ENCODE results near the gene CSTA.

Gene CSTA

DNA sequence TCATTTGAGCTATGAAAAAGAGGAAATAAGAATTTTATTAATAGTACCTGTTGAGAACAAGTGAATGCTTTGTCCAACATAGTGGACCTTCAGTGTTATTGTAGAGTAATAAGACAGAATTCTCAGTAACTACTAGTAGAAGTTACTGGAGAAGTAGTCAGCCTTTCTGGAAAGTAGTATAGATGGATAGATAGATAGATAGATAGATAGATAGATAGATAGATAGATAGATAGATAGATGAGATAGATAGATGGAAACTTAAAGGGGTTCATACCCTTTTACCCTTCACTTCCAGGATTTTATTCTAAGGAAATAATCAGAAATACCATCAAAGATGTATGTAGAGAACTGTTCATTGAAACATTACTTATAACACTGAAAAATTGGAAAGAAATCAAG, 64.1 kb downstream of the CSTA start:
- H3K9me3 ChIP-seq (ENCODE audit: control insufficient read depth, insufficient read depth, low read length) = no peaks in the 10 kb centered on the region
- no peak overlapping the region for H3K9ac ChIP-seq (ENCODE audit: low read depth, low read length)
- H3K4me3 ChIP-seq (ENCODE audit: low read depth, low read length) = no peak overlapping the region
- no peaks in the 10 kb centered on the region for H3K36me3 ChIP-seq (ENCODE audit: control insufficient read depth, insufficient read depth, low read length)
- H3K4me1 ChIP-seq (ENCODE audit: control insufficient read depth, insufficient read depth, low read length) = no peaks in the 10 kb centered on the region
- H3K27me3 ChIP-seq (ENCODE audit: control insufficient read depth, insufficient read depth, low read length) = no peaks in the 10 kb centered on the region

DNA sequence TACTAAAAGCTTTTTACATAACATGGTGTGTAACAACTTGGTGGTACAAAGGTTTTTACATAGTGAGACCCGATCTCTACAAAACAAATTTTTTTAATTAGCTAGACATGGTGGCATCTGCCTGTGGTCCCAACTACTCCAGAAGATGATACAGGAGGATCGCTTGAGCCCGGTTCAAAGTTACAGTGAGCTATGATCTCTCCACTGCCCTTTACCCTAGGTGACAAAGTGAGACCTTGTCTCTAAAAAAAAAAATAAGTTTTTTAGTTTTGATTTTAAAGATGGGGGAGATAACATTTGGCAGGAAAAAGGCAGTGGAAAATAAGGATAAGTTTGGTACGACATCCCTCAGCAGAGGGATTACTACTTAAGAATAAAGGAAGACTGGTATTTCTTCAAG, 64.8 kb downstream of the CSTA start:
- Histone ChIP-seq H3K4me1 (ENCODE audit: control insufficient read depth, insufficient read depth, low read length) (no peaks in the 10 kb centered on the region), H3K9ac (ENCODE audit: low read depth, low read length) (no peak overlapping the region), H3K9me3 (ENCODE audit: control insufficient read depth, insufficient read depth, low read length) (no peaks in the 10 kb centered on the region), H3K4me3 (ENCODE audit: low read depth, low read length) (no peak overlapping the region), H3K36me3 (ENCODE audit: control insufficient read depth, insufficient read depth, low read length) (no peaks in the 10 kb centered on the region), H3K27me3 (ENCODE audit: control insufficient read depth, insufficient read depth, low read length) (no peaks in the 10 kb centered on the region)

GRCh38 chr3:122390665-122391064, 65.6 kb downstream of the CSTA start:
- Histone ChIP-seq H3K9me3 (ENCODE audit: control insufficient read depth, insufficient read depth, low read length) (no peaks in the 10 kb centered on the region), H3K4me1 (ENCODE audit: control insufficient read depth, insufficient read depth, low read length) (no peaks in the 10 kb centered on the region), H3K9ac (ENCODE audit: low read depth, low read length) (no peak overlapping the region)

More at GRCh38 chr3:122390665-122391064, 65.6 kb downstream of the CSTA start:
- Histone ChIP-seq H3K27me3 (ENCODE audit: control insufficient read depth, insufficient read depth, low read length) (no peaks in the 10 kb centered on the region), H3K36me3 (ENCODE audit: control insufficient read depth, insufficient read depth, low read length) (no peaks in the 10 kb centered on the region), H3K4me3 (ENCODE audit: low read depth, low read length) (no peak overlapping the region)

All from iPS-15b (cell line).